GM12891 (cell line): ENCODE results near the gene FAF2.

Experiments used
- PAX5 ChIP-seq: IDR thresholded peaks from 2 replicates; pipeline ENCODE4 v1.6.1; 2011; ENCODE audit warnings: low read length, moderate library complexity, mild to moderate bottlenecking; ENCODE audit not compliant: insufficient read depth, severe bottlenecking
- POLR2A ChIP-seq: IDR thresholded peaks from 2 replicates; pipeline ENCODE4 v1.6.1; 2011; ENCODE audit warnings: low read depth, low read length, control low read depth
- POLR2AphosphoS5 ChIP-seq: IDR thresholded peaks from 2 replicates; pipeline ENCODE4 v1.6.1; 2011; ENCODE audit warnings: low read depth, low read length, control low read depth
- POU2F2 ChIP-seq: IDR thresholded peaks from 2 replicates; pipeline ENCODE4 v1.6.1; 2011; ENCODE audit warnings: low read depth, mild to moderate bottlenecking, control low read depth, low read length, moderate library complexity
- SPI1 ChIP-seq: IDR thresholded peaks from 2 replicates; pipeline ENCODE4 v1.6.1; 2011; ENCODE audit warnings: low read depth, low read length, control low read depth
- TAF1 ChIP-seq: IDR thresholded peaks from 2 replicates; pipeline ENCODE4 v1.6.1; 2011; ENCODE audit warnings: low read depth, low read length, control low read depth

- TF ChIP-seq POLR2A (no peak), POLR2AphosphoS5 (no peak; the same call in 1 of the 2 replicates), TAF1 (no peak), PAX5 (no peak), POU2F2 (no peak), SPI1 (no peak)
Measured at GRCh38 chr5:176528301-176528700, 80.1 kb downstream of the FAF2 start.
